GM13976 (cell line): ENCODE data around the gene CFP.
A peak's percentile ranks its signal among the peaks of the same experiment; 100 is the strongest.

Experiments
- DNase-seq: peaks from one replicate; pipeline ENCODE4 v3.0.0; 2012; ENCODE audit warnings: low spot score
- in situ Hi-C: fragments of 300-500 bp; cut with MboI; formaldehyde crosslinking; loops from one replicate; pipeline ENCODE4 v1.12.0; 2022; ENCODE audit warnings: low sequenced_read_pairs, mixed read lengths, inconsistent platforms; ENCODE audit not compliant: unreplicated experiment
- TF ChIP-seq, protein P1 (sequence below): IDR thresholded peaks from 2 replicates; pipeline ENCODE4 v1.5.1; 2012; ENCODE audit warnings: borderline replicate concordance, mild to moderate bottlenecking; ENCODE audit not compliant: insufficient read depth; ENCODE audit errors: extremely low read depth, missing control alignments, control extremely low read depth

The CFP gene

DNA sequence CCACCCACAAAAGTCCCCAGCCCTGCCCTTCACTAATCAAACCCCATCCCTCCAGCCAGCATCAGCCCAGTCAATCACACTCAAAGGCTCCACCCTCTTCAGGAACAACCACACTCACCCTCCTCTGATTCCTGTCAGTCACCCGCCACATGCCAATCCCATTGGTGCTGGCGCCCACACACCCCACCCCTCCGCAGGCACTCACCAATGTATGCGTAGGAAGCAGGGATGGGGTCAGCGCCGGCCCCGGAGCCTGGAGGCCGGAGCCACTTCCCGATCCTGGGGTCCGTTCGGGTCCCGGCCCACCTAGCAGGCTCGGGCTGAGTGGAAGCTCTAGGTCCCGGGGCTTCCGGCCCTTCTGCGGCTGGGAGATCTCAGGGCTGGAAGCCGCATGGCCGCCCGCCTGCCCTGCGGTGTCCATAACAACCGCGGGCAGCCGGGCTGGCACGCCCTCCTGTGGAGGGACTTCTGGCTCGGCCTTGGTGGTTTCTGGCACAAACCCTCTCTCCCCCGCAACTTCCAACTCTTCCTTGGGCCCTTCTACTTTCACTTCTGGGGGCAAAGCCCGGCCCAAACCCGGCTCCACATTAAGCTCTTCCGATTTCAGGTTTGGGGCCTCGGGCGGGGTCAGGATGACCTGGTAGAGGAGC, 7.9 kb upstream of the CFP start:
- TF ChIP-seq, protein P1, sequence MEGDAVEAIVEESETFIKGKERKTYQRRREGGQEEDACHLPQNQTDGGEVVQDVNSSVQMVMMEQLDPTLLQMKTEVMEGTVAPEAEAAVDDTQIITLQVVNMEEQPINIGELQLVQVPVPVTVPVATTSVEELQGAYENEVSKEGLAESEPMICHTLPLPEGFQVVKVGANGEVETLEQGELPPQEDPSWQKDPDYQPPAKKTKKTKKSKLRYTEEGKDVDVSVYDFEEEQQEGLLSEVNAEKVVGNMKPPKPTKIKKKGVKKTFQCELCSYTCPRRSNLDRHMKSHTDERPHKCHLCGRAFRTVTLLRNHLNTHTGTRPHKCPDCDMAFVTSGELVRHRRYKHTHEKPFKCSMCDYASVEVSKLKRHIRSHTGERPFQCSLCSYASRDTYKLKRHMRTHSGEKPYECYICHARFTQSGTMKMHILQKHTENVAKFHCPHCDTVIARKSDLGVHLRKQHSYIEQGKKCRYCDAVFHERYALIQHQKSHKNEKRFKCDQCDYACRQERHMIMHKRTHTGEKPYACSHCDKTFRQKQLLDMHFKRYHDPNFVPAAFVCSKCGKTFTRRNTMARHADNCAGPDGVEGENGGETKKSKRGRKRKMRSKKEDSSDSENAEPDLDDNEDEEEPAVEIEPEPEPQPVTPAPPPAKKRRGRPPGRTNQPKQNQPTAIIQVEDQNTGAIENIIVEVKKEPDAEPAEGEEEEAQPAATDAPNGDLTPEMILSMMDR: no peak
- in situ Hi-C loops: no loop called here
- peak; percentile 69 for DNase-seq

DNA sequence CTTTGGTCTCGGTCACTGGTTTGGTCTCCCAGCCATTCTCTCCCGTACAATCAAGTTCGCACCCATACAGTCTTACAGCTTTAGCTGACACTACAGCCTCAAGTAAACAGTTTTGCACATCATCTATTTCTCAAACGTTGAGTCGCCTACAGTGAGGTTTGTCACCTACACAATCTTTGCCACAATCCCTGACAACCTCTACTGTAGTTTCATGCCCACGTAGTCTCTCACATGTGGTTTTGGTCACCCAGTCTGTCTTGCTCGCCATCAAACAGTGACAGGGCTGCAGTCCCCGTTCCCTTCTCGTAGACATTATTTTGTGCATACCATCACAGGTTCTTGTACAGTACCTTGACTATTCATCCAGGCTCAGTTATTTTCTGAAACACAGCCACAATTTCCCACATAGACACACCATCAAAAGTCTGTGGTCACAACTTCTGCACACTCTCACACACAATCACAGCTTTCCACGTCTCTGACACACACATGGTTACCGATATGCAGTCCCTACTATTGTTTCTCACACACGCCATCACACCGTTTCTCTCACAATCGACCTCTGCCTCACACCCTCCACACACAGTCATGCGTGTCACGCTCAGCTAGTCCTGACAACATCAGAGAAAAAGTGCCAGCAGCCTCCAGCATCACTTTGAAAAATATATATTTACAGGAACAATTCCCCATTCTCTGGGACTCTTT, 5.3 kb upstream of the CFP start:
- in situ Hi-C loops: no loop called here

DNA sequence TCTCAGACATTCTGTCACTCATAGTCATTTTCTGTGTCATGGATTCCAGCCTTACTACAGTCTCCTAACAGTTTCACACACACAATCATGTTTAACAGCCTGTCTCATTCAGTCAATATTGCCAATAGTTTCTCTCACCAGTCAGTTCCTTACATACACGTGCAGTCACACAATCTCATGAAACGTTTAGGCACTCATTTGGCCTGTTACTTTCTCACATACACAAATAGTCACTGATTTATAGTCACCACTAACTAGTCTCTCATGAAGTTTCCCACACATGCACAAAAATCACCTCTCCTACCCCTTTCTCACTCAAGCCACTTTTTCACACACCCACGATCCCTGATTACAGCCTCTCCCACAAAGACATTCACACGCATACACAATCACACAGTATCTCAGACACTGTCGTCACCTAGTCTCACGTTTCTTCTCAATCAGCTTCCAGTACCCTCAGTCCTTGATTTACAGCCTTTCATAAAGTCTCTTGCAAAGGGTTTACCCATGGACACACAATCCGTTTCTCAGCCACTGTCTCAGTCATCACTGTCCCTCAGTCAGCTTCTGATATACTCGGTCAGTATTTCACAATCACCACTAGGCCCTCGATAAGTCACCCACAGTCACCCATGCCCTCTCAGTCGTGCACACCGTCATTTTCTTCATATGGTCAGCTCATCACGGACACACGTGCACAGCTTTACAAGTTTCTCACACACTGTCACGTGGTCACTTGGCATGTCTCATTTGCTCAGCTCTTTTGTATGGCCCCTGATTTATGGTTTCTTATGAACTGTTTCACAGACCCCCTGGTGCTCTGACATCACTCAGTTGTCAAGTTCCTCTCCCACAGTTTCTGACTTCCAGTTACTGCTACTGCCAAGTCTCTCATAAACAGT, 4.2 kb upstream of the CFP start:
- in situ Hi-C loops: no loop called here
- TF ChIP-seq, protein P1: no peak
- no peak for DNase-seq

More for the DNA sequence above, 5.3 kb upstream of the CFP start:
- no peak for DNase-seq
- TF ChIP-seq, protein P1: no peak

DNA sequence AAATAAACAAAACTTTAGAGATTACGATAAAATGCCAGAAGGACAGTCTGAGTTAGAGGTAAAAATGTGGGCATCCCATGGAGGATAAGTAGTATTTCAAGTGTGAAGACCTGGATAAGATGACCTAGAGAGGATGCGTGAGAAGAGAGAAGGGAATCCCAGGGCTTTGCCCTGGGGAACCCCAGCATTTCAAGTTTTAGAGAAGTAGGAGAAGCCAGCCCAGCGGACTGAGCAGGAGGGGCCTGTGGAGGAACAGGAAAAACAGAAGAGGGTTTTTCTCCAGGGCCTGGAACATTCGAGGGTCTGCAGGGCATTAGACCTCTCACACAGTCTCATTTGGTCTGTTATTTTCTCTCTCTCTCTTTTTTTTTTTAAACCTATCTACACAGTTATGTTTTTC, 2.9 kb upstream of the CFP start:
- DNase-seq: no peak
- TF ChIP-seq, protein P1: no peak
- in situ Hi-C loops: no loop called here

DNA sequence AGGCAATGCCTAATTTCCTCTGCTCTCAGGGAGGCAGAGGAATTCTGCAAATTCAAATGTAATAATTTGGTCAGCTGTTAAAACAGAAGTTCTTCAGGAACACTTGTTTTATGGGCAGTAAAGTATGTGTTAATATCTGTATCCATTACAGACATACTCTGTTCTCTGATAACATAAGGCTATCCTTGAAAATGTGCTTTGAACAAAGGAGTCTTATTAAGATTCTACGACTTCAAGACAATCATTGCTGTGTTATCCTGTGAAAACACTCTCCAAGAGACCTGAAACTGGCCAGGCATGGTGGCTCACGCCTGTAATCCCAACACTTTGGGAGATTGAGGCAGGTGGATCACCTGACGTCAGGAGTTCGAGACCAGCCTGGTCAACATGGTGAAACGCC, 1.9 kb upstream of the CFP start:
- TF ChIP-seq, protein P1: no peak
- in situ Hi-C loops: no loop called here
- DNase-seq: no peak

DNA sequence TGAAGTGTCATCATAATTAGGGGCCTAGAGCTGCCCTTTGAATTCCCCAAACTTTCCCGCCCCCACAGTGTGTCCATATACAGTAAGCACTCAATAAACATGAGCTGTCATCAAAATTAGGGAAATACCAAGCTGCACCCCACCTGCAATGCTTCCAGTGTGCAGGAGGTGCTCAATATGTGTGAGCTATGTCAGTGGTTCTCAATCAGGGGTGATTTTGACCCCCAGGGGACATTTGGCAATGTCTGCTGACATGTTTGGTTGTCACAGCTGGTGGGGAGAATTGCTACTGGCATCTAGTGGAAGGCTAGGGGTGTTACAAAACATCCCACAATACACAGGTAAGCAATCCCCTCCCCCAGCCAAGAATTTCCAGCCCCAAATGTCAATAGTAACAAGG, 748 bp downstream of the CFP start:
- no peak for DNase-seq
- in situ Hi-C loops: no loop called here
- TF ChIP-seq, protein P1: peak; percentile 29
